DOHH2 (cell line): ENCODE data around the gene ARL4A.

Experiments
- CTCF ChIP-seq: fragments of 200-600 bp; sonication (generic); IDR thresholded peaks from one replicate; pipeline ENCODE4 v1.5.1; 2014; ENCODE audit warnings: antibody characterized with exemption, mild to moderate bottlenecking, low read depth, low read length; ENCODE audit not compliant: poor library complexity, severe bottlenecking
- EZH2phosphoT487 ChIP-seq: fragments of 200-600 bp; sonication (generic); IDR thresholded peaks from 2 replicates; pipeline ENCODE4 v1.6.1; 2017; ENCODE audit warnings: borderline replicate concordance, mild to moderate bottlenecking, antibody characterized with exemption, low read length, moderate library complexity, mixed read lengths

- no peak for TF ChIP-seq CTCF
- TF ChIP-seq EZH2phosphoT487 = no peak
Observed at GRCh38 chr7:12648704-12649261, 38.6 kb upstream of the ARL4A start.
